Activated CD4-positive, CD25-positive, alpha-beta regulatory T cell (primary cell): Measurements from ENCODE around the gene TRIM46.
A peak's percentile ranks its signal among the peaks of the same experiment; 100 is the strongest.
"Not testable (repeated sequence)": the region's sequence is repeated elsewhere in the genome, so short reads cannot be mapped to it uniquely, and the experiment has no call there.

Source experiments
- DNase-seq, 4 experiments: peaks; one replicate each; lab custom pipeline; 2025; lab: John Stamatoyannopoulos, UW

TRIM46 gene

GRCh38 chr1:155205035-155205434, 31.4 kb downstream of the TRIM46 start:
- no peak for DNase-seq

- DNase-seq, result no peak
Measured at GRCh38 chr1:155205969-155206593, 32.4 kb downstream of the TRIM46 start.

- peak; percentile 79 to 89 (median 84) for DNase-seq
Measured at GRCh38 chr1:155206891-155207805, 33.5 kb downstream of the TRIM46 start.

- no peak for DNase-seq
Measured at GRCh38 chr1:155207806-155208540, 34.3 kb downstream of the TRIM46 start, which contains the start of gene THBS3. Gene THBS3 (minus strand): TSS chr1:155207897. CDS start chr1:155207876, 21 bp downstream.

- DNase-seq, result peak; percentile 60 to 76 (median 74)
Measured at GRCh38 chr1:155208541-155209311, 35.1 kb downstream of the TRIM46 start, which contains the start of gene MTX1. Gene MTX1 (plus strand): TSS chr1:155208695. CDS start chr1:155208805, 110 bp downstream.

- DNase-seq, result no peak
Measured at GRCh38 chr1:155209312-155209721, 35.7 kb downstream of the TRIM46 start.

- DNase-seq, result no peak
Measured at GRCh38 chr1:155210314-155211104, 36.9 kb downstream of the TRIM46 start.

- DNase-seq, result not testable (repeated sequence)
Measured at GRCh38 chr1:155211381-155212050, 37.9 kb downstream of the TRIM46 start.

GRCh38 chr1:155212051-155212440, 38.4 kb downstream of the TRIM46 start:
- DNase-seq, result not testable (repeated sequence)

GRCh38 chr1:155214702-155215101, 41.1 kb downstream of the TRIM46 start:
- DNase-seq, result not testable (repeated sequence)

- no peak for DNase-seq
Measured at GRCh38 chr1:155218854-155219591, 45.4 kb downstream of the TRIM46 start.

GRCh38 chr1:155219592-155220031, 46.0 kb downstream of the TRIM46 start:
- no peak for DNase-seq

- DNase-seq, result not testable (repeated sequence)
Measured at GRCh38 chr1:155220211-155220965, 46.7 kb downstream of the TRIM46 start.

- no peak for DNase-seq
Measured at GRCh38 chr1:155223047-155223446, 49.4 kb downstream of the TRIM46 start.

GRCh38 chr1:155225404-155225759, 51.7 kb downstream of the TRIM46 start:
- DNase-seq, result not testable (repeated sequence)

GRCh38 chr1:155226188-155226909, 52.7 kb downstream of the TRIM46 start:
- DNase-seq, result peak; percentile 23 to 69 (median 58)

- no peak for DNase-seq
Measured at GRCh38 chr1:155226910-155227260, 53.2 kb downstream of the TRIM46 start.
